GM21737 (cell line): ENCODE data around the gene DYNC2H1.

Experiments
- ATAC-seq: cut with Tn5 transposase; IDR thresholded peaks from one replicate; pipeline ENCODE4 v1.9.1; 2021; ENCODE audit warnings: mild to moderate bottlenecking, moderate library complexity; ENCODE audit not compliant: unreplicated experiment

Gene DYNC2H1, protein sequence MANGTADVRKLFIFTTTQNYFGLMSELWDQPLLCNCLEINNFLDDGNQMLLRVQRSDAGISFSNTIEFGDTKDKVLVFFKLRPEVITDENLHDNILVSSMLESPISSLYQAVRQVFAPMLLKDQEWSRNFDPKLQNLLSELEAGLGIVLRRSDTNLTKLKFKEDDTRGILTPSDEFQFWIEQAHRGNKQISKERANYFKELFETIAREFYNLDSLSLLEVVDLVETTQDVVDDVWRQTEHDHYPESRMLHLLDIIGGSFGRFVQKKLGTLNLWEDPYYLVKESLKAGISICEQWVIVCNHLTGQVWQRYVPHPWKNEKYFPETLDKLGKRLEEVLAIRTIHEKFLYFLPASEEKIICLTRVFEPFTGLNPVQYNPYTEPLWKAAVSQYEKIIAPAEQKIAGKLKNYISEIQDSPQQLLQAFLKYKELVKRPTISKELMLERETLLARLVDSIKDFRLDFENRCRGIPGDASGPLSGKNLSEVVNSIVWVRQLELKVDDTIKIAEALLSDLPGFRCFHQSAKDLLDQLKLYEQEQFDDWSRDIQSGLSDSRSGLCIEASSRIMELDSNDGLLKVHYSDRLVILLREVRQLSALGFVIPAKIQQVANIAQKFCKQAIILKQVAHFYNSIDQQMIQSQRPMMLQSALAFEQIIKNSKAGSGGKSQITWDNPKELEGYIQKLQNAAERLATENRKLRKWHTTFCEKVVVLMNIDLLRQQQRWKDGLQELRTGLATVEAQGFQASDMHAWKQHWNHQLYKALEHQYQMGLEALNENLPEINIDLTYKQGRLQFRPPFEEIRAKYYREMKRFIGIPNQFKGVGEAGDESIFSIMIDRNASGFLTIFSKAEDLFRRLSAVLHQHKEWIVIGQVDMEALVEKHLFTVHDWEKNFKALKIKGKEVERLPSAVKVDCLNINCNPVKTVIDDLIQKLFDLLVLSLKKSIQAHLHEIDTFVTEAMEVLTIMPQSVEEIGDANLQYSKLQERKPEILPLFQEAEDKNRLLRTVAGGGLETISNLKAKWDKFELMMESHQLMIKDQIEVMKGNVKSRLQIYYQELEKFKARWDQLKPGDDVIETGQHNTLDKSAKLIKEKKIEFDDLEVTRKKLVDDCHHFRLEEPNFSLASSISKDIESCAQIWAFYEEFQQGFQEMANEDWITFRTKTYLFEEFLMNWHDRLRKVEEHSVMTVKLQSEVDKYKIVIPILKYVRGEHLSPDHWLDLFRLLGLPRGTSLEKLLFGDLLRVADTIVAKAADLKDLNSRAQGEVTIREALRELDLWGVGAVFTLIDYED (N-terminal part only)

DNA sequence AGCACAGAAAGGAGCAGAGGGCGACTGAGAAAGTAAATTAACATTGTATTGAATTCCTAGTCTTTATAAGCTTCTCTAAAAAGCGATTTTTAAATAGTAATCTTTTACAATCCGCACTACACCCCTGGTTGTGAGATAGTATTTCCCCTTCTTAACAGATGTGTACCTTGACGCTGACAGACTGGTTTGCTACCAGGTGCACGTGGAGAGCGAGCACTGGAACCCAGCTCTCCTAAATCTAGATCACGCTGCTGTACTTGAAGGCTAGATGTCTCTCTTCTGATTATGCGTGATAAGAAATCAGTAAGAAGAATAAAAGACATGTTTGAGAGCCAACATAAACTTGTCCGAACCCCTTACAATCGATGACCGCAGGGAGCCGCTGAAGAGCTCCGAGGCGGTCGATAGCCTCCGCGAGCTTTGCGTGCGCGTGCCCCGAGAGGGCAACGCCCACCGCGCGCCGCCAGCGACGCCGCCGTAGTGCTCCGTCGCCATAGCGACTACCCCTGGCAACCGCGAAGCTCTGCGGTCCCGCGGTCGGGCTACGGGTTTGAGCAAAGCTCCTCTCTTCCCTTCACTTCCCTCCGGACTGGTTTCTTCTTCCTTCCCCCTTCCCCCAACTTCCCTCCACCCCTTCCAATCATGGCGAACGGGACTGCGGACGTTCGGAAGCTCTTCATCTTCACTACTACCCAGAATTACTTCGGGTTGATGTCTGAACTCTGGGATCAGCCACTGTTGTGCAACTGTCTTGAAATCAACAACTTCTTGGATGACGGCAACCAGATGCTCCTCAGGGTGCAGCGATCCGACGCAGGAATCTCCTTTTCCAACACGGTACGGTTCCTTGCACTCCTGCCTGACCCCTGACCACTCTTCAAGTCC is at the start of gene DYNC2H1:
DYNC2H1 (plus strand) TSS at position 494 of the 885 bp plus-strand sequence; CDS start at position 643, 149 bp downstream.
- peak; percentile 100 for ATAC-seq

DNA sequence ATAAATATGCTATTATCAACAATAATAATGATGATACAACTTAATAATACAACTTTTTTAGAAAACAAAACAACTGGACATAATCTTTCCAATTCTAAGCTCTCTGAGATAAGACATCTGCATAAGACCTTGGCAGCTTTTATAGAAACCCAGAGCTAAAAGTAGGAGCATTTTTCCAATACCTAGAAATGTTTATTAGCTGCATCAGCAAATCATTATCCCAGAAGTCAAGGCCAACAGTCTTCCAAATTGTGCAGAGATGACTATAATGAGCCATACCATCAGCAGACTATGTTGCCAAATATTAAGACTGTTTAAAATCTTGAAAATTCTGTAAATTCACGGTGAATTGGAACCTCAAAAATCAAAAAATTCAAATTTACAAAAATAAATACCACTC is 47.6 kb upstream of the DYNC2H1 start:
- no peak for ATAC-seq

DNA sequence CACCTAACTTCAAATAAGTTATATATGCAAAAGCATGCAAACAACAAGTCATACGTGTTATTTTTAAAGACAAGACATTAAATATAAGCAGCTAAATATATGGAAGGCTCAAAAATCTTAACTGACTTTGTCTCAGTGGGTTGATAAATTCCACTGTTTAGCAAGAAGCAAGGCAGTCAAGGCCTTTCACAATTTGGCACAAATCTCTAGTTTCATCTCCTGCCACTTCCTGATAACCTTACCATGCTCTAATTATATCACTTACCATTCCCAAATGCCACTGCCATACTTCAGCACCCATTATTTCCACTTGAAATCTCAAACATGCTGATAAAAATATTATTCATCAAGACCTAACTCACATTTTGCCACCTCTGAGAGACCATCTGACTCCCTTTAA is 42.1 kb upstream of the DYNC2H1 start:
- no peak for ATAC-seq

DNA sequence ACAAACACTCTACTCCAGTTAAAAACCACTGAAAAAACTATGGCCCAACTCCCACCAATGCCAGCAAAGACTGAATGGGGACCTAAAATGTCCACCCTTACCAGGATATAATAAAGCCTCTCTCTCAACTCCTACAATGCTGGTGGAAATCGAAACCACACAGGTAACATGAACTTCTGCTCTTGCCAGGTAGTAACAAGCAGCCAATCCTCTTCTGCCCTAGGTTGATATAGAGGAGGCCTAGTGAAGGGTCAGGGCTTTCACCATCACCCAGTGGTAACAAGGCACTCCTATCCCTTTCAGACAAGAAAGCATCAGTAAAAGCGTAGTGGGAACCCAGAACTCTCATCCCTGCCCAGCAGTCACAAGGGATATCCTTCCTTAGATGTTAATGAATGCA is 39.9 kb upstream of the DYNC2H1 start:
- ATAC-seq = no peak

DNA sequence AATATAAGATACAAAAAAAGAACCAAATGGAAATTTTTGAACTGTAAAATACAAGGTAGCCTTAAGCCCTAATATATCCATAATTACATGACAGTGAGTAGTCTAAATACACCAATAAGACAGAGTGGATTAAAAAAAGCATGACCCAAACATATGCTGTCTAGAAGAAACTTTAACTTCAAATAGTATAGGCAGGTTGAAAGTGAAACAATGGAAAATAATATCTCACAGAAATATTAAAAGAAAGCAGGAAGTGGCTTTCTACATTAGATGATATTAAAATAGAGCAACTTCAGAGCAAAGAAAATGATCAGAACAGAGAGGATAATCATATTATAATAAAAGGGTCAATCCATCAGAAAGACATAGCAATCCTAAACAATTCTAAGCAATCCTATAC is 39.1 kb upstream of the DYNC2H1 start:
- no peak for ATAC-seq

DNA sequence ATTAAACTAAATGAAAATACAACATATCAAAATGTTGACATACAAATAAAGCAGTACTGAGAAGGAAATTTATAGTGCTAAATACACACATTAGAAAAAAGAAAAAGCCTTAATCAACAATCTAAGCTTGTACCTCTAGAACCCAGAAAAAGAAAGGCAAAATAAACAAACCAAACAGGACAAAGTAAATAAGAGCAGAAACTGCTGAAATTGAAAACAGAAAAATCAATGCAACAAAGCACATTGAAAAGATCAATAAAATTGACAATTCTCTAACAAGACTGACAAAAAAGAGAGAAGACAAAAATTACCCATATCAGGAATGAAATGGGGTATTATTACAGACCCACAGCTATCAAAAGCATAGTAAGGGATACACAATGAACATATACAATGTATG is 38.2 kb upstream of the DYNC2H1 start:
- no peak for ATAC-seq

DNA sequence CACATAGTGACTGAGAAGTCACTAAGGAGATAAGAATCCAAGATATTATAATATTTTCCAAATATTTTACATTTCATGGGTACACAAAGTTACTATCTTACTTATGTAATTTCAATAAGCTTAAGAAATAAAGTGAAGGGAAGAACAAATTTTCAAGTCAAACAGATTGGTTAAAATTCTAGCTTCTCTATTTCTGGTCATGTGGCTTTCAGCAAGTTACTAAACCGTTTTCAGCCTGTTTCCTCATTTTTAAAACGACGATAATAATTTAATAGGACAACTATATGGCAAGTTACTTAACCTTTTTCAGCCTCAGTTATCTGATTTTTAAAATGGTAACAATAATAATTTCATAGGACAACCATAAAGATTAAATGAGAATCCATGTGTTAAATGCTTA is 32.9 kb upstream of the DYNC2H1 start:
- no peak for ATAC-seq

DNA sequence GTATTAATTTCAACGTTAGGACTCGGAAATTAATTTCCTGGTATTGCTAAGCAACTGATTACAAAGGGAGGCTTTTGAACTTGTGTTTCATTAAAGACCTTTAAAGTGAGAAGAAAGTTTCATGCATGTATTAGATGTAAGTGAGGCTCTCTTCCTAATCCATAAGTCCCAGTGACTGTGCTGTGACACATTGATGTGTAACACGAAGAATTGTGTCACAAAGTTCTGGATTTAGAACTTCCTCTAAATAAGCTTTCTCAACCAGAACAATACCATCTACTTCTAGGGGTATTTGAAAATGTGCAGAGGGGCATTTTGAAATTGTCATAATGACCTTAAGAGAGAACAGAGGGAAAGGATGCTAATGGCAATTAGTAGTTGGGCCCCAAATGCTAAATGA is 31.7 kb upstream of the DYNC2H1 start:
- no peak for ATAC-seq

DNA sequence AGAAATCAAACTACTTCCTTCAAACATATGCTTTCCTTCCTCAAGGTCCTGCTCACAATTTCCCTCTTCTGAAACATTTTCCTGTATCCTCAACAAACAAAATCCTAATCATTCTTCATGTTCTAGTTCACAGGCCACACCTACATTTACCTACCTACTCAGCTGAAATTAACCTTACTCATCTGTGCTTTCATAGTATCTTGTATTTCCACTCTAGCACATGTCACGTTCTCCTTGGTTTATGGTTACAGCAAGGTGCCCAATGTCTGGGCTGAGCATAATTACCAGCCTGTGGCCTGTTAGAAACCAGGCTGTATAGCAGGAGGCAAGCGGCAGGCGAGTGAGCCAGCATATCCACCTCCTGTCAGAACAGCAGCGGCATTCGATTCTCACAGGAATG is 30.5 kb upstream of the DYNC2H1 start:
- no peak for ATAC-seq

DNA sequence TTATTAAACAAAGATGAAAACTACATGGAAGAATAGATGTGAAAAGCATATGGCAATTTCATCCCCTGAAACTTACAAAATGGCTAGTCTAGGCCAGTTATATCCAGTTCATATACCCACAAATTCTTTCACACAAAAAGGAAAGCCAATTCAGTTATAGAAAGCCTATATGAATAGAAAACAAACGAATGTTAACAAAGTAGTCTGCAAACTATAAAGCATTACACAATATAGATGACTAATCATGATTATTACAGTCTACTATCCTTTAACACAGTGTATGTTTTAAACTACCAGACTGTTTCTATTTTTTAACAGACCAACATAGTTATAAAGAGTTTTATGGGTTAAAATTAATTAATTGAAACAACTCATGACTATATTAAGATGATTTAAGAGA is 29.4 kb upstream of the DYNC2H1 start:
- no peak for ATAC-seq

DNA sequence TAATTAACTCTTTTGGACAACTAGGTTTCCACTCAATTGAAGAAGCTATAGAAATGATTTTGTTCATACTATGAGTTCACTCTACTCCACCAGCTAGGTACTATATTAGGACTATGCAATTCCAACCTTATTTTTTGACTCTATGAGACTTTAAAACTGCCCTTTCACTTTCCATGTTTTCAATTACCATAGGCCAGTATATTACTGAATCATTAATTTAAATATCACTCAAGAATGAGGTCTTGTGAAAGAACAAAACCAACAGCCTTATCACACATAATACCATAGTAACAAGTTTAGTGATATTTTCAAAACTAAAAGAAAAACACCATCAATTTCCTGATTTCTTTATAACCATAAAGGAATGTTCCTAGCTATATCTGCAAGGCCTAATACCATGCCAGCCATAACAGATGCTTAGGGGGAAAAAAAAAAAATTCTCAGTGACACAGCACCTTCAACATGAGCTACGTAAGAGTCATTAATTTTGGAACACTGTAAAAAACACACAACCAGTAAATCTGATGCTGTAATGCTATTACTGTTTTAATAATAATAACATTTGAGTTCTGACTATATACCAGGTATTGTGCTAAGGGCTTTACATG is 23.4 kb upstream of the DYNC2H1 start:
- no peak for ATAC-seq

DNA sequence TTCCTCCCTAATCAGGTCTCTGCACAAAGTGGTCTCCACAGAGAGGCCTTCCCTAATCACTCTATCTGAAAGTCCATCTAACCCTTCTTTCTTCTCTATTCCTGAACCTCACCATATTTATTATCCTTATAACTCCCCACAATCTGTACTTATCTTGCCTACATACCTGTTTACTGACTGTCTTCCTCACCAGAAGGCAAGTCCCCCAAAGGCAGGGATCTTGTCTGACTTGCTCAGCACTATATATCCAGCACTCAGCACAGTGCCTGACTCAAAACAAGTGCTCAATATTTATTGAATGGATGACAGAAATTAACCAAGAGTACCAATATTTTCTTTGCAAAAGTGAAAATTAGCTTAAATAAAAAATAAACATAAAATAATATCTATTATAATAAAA is 22.8 kb upstream of the DYNC2H1 start:
- no peak for ATAC-seq

DNA sequence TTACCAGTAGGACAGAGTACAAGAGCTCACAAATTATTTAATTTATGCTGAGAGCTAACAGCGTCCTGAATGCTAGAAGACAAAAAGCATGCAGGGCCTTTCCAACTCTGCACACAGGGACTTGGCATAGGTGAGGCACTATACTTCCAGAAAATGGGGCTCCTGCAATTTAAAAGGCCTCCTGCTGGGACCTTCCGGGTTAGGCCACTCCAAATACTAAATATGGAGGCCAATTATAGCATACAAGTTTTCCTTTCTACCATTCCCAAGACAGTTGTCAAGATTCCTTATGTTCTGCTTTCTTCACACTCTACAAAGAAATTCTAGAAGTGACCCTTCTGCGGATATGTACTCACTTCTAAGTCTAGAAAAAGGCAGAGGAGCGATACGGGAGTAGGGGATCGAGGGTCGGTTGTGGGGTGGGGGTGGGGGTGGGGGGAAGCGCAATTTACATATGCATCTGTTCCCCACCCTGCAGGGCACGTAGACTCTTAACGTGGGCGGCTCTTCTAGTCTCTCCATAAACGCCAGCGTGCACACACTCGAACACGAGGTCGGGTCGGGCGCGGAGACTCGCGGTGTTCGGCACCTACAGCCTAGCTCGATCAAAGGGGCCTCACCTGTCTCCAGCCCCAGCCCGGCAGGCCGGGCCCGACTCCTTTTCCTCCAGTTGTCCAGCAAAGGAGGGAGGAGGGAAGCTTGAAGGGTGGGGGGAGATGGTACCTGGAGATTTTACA is 18.0 kb upstream of the DYNC2H1 start:
- ATAC-seq = peak; percentile 29

DNA sequence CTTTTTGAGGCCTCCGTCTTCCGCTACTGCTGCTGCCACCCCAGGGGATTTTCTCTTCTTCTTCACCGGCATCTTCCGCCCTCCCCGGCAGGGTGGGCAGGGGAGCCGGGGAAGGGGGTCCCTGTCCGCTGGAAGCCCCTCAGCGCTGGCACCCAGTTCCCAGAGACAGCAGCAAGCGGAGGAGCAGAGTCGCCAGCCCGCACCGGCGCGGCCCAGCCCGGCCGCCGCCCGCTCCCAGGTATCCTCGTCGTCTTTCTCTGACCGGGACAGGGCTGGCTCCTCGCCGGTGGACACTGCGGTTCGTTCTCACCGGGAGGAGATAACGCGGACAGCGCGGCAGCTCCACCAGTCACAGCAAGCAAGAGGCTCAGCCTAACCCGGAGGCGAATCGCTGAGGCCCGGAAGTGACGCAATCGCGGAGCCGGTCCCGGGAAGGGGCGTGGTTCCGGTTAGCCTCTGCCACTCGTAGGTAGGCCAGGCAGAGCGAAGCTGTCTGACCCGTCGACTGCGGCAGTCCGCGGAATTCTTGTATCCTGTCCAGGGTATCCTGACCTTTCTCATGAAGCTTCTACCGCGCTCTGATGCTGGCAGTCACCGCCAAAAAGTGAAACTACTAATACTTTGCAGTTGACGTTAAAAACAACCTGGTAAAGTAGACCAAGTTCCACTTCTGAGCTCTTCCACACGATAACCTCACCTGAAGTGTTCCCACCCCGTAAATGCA is 17.3 kb upstream of the DYNC2H1 start, which contains the start of gene DCUN1D5:
DCUN1D5 (minus strand) TSS at position 360 of the 724 bp plus-strand sequence; CDS start at position 72, 288 bp downstream.
- peak; percentile 100 for ATAC-seq

DNA sequence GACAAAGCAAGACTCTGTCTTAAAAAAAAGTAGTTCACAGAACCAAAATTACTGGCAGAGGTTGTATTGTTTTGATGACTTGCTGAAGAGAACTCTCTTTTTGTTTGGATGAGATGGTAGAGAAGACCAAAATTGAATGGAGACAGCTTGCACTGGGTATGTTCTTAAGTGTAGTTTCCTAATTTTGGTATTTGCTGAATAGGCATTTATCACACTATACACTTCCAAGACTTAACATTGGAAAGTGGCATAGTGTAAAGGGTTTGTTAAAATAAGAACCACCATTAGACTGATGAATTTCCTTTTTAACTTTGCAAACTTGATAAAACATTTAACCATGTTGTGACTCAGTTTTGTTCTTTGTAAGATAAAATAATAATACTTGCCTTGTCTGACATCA is 11.9 kb upstream of the DYNC2H1 start:
- ATAC-seq = no peak

DNA sequence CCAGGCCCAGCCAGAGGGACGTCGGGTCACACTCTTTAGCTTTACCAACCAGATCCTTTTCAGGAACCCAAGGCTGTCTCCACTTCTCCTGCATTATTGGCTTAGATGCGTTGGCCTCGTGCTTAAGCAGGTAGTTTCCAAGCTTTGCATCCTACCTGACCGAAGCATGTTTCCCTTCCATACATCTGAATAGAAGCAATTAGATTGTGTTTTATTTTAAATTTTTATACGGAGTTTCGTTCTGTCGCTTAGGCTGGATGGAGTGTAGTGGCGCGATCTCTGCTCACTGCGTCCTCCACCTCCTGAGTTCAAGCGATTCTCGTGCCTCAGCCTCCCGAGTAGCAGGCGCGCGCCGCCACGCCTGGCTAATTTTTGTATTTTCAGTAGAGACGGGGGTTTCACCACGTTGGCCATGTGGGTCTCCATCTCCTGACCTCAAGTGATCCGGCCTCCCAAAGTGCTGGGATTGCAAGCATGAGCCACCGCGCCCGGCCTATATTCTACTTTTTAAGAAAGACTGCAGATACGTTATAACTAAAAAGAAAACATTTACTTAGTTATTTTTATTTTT is 677 bp downstream of the DYNC2H1 start:
- ATAC-seq = peak; percentile 7

DNA sequence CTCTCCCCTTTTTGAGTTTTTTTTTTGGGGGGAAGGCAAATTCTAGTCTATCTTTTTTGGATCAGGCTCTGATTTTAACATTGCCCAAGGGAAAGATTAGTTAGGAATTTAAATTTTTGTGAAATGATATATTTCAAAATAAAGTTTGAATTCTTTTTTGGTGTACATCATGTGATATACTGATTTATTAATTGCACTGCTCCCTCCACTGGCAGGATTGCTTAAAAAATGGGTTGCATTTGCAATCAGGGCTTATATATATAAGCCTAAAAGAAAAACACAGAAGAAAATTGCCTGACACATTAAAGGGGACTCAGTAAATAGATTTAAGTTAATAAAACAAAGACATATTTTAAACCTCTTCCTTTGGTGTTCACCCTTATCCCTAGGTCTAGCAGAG is 1.2 kb downstream of the DYNC2H1 start:
- ATAC-seq = no peak

DNA sequence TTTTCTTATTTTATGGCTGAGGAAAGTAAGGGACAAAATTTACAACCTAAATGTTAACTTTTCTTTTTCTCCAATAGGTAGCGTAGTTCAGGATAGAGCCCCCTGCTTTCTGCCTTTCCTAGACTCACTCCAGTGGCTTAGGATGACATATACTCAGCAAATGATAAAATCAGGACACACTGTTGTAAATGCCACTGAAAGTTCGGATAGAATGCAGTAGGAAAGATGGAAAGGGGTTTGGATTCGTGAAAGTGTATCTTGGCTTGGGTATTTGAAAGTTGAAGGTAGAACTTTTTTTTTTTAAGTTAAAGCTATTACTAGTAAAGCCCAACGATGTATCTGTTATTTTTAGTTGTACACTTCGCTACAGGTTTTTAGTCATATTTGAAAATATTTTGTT is 2.2 kb downstream of the DYNC2H1 start:
- ATAC-seq = no peak
